Ishikawa (cell line): ENCODE results near the gene DCUN1D2.

Source experiments
- EGR1 ChIP-seq: IDR thresholded peaks from 2 replicates; pipeline ENCODE4 v1.6.1; 2012
- EP300 ChIP-seq: IDR thresholded peaks from 2 replicates; pipeline ENCODE4 v1.6.1; 2012; ENCODE audit warnings: borderline replicate concordance
- NFIC ChIP-seq: IDR thresholded peaks from 2 replicates; pipeline ENCODE4 v1.6.1; 2012
- RAD21 ChIP-seq: IDR thresholded peaks from 2 replicates; pipeline ENCODE4 v1.6.1; 2012; ENCODE audit warnings: low read depth
- TCF12 ChIP-seq: IDR thresholded peaks from 2 replicates; pipeline ENCODE4 v1.6.1; 2012; ENCODE audit warnings: low read depth
- USF1 ChIP-seq: IDR thresholded peaks from 2 replicates; pipeline ENCODE4 v1.6.1; 2012

DNA sequence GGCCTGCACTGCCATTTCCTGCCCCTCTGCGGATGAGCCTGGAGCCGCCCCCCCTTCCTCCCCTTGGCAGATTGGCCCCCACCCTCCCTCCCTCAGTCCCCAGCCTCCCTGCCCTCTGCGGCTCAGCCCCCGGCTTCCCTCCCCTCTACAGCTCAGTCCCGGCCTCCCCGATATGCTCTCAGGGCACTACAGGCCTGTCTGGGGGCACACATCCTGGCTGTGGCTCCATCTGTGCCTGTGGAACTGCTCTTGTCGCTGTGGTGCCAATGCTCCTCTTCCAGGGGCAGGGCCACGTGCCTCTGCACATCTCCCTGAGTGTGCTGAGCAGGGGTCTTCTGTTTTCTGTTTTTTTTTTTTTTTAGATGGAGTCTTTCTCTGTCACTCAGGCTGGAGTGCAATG, 76.2 kb downstream of the DCUN1D2 start:
- TF ChIP-seq EGR1 (no peak), EP300 (no peak), RAD21 (no peak), TCF12 (no peak), USF1 (no peak), NFIC (no peak)
